HG02763 (cell line): ENCODE results near the gene CCNE1.
"Not testable (repeated sequence)": the region's sequence is repeated elsewhere in the genome, so short reads cannot be mapped to it uniquely, and the experiment has no call there.

Experiments
- ATAC-seq: cut with Tn5 transposase; IDR thresholded peaks from one replicate; pipeline ENCODE4 v1.9.1; 2021; ENCODE audit warnings: mild to moderate bottlenecking, moderate library complexity; ENCODE audit not compliant: unreplicated experiment

The CCNE1 gene

DNA sequence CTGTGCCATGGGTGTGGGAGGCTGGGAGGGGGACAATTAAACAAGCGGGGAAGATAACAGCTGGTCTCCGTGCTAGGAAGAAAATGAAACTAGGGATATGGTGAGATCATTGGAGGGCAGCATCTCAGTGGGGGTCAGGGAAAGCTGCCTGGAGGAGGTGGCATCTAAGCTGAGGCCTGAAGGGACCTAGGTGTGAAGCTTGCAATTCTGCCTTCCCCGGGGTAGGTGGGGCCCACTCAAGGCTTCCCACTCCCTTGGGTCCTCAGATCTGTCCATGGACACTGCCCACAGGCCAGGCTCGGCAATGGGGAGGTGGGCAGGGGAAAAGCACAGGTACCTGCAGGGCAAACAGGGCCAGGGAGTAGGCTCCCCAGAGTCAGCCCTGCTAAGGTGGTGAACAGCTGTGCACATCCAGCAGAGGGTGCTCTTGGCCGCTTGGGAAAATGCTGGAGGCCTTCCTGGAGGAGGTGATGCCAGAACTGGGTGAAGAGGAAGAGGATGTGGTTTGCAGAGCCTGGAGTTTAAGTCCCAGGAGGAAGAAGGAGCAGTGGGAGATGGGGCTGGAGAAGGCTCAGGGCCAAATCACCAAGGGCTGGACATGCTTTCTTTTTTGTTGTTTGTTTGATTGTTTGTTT, 25.7 kb upstream of the CCNE1 start:
- no peak for ATAC-seq

DNA sequence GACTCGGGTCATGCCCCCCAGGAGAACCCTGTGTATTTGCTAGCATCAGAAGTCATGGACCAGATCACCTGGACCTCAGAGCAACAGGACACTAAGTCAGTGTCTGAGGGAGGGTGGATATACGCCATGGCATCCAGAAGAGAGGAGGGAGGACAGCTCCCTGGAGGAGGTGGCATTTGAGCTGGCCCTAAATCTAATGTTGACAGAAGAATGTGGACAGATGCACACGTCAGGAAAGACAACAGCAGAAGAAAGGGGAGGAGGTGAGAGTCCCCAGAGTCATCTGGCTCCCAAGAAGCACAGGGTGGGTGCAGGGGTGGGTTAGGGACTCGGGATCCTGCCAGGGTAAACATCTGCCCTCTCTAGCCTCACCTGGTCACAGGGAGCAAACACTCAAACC, 24.5 kb upstream of the CCNE1 start:
- ATAC-seq: no peak

DNA sequence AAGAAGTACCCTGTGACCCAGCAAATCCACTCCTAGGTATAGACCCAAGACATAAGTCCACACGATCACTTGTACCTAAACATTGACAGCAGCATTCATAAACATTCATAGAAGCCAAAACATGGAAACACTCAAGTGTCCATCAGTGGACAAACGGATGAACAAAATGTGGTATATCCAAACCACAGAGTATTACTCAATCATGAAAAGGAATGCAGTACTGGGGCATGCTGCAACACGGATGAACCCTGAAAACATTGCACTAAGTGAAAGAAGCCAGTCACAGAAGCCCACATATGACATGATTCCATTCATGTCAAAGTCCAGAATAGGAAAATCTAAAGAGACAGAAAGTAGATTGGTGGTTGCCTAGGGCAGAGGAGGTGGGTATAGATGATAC, 22.8 kb upstream of the CCNE1 start:
- no peak for ATAC-seq

DNA sequence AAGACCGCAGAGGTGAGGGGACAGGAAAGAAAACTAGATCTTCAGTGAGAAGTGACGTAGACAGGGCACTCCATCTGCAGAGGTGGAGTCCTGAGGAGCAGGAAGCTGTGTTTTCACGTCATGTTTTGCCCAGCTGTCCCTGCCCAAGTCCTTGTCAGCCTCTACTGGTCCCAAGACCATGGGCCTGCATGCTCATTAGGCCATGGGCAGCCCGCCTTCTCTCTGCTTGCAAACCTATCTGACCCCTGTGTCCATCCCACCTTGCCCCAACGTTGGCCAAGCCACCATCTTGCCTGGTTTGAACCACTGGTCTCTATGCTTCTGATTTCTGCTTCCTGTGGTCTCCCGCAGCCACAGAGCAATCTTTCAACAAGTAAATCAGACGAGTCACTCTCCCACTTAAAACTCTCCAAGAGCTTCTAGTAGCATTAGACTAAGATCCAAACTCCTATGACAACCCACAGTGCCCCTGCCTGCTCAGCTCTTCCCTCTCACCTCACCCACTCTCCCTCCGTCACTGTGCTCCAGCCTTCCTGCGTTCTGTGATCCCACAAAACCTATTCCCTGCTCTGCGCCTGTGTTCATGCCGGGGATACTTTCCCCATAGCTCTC, 18.6 kb upstream of the CCNE1 start:
- ATAC-seq: no peak

DNA sequence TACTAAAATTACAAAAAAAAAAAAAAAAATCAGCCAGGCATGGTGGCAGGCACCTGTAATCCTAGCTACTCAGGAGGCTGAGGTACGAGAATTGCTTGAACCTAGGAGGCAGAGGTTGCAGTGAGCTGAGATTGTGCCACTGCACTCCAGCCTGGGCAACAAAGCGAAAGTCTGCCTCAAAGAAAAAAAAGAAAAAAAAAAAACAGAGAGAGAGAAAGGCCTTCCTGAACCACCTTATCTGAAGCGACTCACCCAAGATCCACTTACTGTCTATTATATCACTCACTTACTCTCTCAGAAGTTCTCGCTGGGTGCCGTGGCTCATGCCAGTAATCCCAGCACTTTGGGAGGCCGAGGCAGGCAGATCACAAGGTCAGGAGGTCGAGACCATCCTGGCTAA, 17.3 kb upstream of the CCNE1 start:
- ATAC-seq: not testable (repeated sequence)

DNA sequence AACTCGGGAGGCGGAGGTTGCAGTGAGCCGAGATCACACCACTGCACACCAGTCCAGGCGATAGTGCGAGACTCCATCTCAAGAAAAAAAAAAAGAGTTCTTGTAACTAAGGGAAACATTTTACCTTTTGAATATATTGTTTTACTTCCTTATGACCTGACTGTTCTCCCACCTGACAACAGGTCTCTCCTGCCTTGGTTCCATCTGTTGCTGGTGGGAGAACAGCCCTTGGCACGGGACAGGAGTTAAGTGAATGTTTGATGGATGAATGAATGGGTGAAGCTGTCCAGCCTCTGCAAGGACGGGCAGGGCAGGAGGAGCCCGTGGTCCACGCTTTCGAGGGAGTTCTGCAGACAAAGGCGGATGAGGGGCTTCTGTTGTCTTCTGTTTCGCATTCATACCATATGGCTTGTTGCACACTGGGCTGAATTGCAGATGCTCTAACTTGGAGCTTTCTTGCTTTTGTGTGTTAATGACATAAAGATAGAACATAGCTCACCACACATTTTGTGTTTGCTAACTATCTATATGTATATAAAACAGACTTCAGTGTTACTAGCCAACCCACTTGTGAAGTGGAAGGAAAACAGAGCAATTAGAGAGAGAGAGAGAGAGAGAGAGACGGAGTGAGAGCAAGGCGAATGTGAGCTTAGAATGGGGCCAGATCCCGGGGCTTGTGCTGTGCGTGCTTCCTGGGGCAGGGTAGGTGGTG, 16.2 kb upstream of the CCNE1 start:
- no peak for ATAC-seq

DNA sequence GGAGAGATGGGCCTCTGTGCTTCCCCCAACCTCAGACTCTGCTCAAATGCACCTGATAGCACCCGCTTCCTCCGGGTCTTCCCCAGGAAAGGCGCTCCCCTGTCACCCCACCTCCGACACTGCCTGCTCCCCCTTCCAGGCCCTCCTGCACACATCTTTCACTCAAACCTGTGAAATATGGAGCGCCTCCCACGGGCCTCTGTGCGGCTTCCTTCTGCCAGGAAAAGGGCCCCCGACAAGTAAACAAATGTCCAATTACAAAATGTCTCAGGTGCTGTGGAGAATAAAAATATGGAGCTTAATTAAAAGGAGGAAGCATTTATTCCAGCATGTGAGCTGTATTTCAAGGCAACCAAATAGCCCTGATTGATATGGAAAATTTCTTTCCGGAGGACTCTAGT, 15.6 kb upstream of the CCNE1 start:
- no peak for ATAC-seq

DNA sequence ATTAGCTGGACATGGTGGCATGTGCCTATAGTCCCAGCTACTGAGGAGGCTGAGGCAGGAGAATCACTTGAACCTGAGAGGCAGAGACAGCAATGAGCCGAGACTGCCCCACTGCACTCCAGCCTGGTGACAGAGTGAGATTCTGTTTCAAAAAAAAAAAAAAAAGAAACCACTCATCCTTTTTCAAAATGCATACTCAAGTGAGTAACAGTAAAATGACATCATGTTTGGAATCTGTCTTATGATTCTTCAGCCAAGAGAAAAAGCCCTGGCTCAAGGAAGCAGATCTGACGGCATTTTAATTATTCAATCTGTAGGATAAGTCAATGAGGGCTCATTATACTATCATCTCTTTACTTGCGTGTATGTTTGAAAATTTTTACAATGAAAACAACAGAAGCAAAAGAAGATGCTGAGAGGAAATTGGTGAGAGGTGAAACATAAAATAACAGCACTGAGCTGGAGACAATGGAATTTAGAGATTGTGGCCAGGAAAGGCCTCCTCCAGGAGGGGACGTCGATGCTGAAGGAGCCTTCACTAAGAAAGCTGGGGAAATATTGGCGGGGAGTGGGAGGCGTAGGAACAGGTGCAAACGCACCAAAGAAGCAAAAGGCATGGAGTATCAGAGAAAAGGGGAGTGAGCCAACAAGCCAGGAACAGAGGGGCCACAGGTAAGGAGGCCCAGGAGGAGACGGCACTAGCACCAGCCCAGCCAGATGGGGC, 12.9 kb upstream of the CCNE1 start:
- no peak for ATAC-seq

DNA sequence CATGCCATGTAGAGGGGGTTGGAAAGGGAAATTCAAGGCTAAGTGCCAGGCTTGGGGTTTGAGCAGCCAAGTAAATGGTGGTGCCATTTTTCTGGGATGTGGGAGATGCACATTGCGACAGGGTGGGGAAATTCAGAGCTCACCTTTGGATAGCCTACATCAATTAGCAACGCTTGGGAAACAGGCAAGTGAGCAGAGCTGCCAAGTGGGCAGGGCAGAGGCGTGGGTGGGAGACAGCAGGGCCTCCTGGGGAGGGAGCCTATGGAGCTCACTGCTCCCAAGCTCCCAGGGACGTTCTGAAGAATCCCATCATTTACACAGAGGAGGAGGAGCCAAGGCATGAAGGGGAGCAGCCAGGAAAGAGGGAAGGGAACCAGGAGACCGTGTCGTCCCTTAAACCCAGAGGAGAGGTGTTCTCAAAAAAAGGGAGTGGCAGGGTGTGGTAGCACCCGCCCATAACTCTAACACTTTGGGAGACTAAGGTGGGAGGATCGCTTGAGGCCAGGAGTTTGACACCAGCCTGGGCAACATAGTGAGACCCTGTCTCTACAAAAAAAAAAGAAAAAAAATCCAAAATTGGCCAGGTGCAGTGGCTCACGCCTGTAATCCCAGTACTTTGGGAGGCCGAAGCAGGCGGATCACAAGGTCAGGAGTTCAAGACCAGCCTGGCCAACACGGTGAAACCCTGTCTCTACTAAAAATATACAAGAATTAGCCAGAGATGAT, 11.5 kb upstream of the CCNE1 start:
- no peak for ATAC-seq

DNA sequence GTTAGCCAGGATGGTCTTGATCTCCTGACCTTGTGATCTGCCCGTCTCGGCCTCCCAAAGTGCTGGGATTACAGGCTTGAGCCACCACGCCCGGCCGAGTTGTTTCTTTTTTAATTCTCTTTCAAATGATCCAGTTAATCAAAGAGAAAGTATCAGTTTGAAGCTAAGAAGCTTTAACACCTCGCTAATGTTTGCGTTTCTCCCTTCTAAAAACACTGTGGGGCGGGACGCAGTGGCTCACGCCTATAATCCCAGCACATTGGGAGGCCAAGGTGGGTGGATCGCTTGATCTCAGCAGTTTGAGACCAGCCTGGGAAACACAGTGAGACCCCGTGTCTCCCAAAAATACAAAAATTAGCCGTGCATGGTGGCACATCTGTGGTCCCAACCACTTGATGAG, 7.8 kb upstream of the CCNE1 start:
- not testable (repeated sequence) for ATAC-seq

DNA sequence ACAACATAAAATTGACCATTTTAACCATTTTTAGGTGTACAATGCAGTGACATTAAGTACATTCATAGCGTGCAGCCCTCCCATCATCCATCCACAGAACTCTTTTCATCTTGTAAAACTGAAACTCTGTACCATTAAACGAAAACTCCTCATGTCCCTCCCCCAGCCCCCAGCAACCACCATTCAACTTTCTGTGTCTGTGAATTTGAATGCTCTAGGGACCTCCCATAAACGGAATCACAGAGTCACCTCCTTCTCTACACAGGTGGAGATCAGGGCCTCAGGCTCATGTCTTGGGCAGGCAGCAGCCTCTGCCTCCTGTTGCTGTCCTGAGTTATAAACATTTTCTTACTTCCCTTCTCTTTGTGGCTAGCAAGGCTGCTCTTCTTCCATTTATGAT, 7.3 kb upstream of the CCNE1 start:
- ATAC-seq: peak; percentile 78

DNA sequence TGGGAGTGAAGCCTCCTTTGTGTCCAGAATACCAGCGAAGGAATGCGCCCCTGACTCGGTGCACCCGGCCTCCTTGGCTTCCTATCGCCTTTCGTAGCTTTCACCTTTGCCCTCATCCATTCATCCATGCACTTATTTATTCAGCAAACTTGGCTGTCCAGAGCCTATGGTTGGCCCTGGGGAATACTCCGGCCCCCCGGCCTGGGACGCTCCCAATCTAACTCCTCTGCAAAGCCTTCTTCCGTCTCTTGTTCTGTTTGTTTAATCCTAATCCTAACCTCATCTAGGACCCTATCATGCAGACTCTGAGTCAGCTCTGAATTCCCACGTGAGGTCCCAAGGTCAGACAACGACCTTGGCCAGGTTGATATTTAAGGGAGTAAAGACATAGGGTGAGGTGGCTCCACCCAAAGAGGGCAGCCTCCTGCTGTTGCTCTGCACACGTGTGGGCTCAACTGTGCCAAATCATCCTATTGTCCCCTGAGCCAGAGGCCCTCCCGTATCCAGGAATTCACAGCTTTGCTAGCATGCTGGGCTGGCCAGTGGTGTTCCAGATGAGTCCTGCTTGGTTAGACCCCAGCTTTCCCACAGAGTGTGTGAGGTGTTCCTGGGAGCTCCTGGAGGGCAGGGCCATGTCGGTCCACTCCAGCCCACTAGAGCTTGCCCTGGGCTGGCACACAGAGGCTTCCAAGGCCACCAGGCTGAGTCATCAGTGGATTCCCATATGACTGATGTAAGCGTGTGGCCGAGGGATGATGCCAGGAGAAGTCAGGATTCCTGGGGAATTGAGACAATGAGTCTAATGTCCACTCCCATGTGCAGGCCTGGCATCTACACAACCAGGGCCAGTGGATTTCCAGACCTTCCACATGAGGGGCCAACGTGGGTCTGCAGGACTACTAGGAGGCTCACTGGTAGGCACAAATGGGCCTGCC, 6.5 kb upstream of the CCNE1 start:
- ATAC-seq: no peak

DNA sequence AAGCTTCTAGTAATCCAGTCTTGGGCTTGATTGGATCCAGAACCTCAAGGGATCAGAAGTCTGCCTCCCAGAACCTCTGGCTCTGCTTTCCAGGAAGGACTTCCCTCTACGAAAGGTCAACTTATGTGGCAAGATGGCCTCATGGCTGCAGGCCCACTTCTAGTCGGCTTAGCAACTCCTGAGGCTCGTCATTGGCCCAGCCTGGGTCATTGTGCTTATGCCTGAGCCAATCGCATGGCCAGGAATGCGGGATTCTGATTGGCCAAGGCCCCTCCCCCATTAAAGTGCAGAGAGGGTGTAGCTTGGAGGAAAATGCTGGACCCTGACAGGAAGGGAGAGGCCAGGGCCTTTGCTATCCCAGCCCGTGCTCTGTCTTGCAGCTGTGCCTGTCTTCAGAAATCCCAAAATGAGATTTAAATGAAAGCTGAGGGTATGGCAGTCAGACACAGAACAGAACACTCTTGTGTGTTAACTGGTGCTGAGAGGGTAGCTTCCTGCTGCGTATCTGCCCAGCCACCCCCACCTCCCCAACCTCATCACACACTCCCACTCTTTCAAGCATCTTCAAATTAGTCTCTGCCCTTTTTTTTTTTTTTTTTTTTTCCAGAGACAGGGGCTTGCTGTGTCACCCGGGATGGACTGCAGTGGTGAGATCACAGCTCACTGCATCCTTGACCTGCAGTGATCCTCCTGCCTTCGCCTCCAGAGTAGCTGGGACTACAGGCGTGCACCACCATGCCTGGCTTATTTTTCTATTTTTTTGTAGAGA, 5.5 kb upstream of the CCNE1 start:
- no peak for ATAC-seq

DNA sequence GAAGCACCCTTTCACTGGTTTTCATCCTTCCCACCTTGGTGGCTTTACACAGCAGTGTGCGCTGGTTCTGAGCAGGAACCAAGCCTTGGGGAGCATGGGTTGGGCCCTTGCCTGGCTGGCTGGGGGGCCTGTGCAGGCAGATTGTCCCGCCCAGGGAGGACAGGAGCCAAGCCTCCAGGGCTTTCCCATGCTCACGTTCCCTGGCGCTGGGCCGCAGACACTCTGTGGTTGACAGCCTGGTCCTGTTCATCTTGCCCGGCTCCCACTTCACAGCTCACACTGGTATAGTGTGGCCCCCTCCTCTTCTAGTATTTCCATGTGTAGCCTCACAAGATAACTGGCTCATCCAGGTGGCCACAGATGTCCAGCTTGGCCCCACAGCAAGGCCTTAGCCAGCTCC, 4.6 kb upstream of the CCNE1 start:
- no peak for ATAC-seq

DNA sequence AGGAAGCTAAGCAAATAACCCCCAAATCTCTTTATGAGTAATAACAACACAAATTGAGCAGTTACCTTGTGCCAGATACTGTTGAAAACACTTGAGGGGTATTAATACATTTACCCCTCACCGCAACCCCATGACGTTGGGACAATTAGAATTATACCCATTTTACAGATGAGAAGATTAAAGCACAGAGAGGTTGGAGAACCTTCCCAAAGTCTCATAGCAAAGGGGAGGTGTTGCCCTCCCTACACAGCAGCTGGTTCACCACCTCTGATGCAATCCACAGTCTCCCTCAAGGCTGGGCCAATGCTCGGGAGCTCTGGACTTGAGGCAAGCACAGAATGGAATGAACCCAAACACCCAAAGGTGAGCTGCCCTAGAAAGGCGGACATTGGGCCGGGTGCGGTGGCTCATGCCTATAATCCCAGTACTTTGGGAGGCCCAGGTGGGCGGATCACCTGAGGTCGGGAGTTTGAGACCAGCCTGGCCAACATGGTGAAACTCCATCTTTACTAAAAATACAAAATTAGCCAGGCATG, 3.9 kb upstream of the CCNE1 start:
- no peak for ATAC-seq

DNA sequence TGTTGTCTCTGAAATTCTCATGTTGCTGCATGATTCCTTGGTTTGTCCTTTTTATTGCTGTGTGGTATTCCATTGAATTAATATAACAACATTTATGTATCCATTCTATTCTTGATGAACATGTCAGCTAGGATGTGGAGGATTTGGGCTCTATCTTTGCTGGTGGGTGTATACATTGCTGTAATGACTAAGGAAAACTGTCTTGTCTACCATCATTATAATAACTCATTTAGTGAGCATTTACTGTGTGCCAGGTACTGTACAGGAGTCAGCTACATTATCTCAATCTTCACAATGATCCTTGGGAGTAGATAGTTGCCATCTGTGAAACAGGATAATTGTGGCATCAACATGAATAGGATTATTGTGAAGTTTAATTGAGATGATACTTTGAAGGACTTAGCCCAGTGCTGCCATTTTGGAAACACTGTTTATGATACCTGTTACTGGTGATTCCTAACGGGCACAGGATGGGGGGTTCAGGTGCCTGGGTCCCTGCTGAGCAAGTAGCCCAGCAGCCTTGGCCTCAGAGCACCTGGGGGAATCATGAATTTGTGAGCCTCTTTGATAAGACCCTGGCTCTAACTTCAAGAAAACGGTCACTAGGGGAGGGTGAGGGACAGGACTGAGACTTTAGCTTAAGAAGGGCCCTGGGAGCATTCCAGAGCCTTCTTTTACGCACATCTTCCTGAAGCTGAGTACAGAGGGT, 1.8 kb upstream of the CCNE1 start:
- ATAC-seq: no peak

DNA sequence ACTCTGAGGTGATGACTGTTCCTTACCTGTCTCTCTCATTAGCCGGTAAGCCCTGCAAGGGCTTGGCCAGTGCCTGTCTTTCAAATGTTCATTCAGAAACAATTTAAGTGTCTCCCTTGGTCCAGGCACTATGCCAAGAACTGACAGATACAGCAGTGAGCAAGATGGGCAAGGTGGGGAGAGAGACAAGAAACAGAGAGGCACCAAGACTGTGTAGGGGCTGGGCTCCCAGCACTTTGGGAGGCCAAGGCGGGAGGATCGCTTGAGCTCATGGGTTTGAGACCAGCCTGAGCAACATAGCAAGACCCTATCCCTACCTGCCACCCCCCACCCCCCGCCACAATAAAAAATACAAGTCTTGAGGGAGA, 1.3 kb upstream of the CCNE1 start:
- no peak for ATAC-seq

DNA sequence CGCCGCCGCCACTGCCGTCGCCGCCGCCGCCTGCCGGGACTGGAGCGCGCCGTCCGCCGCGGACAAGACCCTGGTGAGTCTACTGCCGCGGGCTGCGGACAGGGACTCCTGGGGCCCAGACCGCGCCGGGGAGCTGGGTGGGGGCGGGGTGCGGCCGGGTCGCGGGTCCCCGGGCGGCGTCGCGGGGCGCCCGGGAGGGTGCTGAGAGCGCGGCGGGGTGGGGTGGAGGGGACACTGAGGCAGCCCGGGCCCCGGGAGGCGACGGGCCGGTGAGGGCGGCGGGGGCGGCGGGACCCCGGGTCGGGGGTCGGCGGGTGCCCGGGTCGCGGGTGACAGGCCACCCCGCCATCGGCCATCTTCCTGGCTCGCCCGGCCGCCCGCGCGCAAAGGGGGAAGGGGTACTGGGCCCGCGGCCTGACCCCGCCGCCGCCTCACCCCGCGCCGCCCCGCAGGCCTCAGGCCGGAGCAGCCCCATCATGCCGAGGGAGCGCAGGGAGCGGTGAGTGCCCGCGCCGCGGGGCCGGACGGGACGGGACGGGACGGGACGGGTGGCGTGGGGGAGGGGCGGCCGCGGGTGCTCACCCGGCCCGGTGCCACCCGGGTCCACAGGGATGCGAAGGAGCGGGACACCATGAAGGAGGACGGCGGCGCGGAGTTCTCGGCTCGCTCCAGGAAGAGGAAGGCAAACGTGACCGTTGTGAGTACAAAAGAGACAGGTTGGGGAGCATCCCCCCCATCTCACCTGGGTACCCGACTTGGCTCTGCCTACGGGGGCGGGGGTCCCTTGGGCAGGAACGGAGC, 489 bp downstream of the CCNE1 start:
- ATAC-seq: peak; percentile 5
